GM23338 (cell line): Measurements from ENCODE around the gene INKA1.

Source experiments
- CREB1 ChIP-seq: fragments of 250-450 bp; sonication (Bioruptor Pico); IDR thresholded peaks from 2 replicates; pipeline ENCODE4 v1.5.0; 2020; ENCODE audit warnings: low read depth, mild to moderate bottlenecking, moderate library complexity
- ETS1 ChIP-seq: IDR thresholded peaks from 2 replicates; pipeline ENCODE4 v1.6.1; 2016; ENCODE audit warnings: antibody characterized with exemption
- EZH2 ChIP-seq: fragments of 200-600 bp; sonication (generic); IDR thresholded peaks from one replicate; pipeline ENCODE4 v1.8.0; 2017; ENCODE audit warnings: antibody characterized with exemption, mild to moderate bottlenecking, low read depth; ENCODE audit not compliant: unreplicated experiment
- EZH2phosphoT487 ChIP-seq: fragments of 200-600 bp; sonication (generic); IDR thresholded peaks from one replicate; pipeline ENCODE4 v1.8.1; 2018; ENCODE audit warnings: antibody characterized with exemption; ENCODE audit not compliant: unreplicated experiment
- JUNB ChIP-seq: IDR thresholded peaks from one replicate; pipeline ENCODE4 v1.6.1; 2016; ENCODE audit warnings: antibody characterized with exemption; ENCODE audit not compliant: unreplicated experiment
- POLR2AphosphoS5 ChIP-seq: IDR thresholded peaks from 2 replicates; pipeline ENCODE4 v1.6.1; 2016; ENCODE audit warnings: antibody characterized with exemption, low read depth
- REST ChIP-seq: IDR thresholded peaks from one replicate; pipeline ENCODE4 v1.6.1; 2018; ENCODE audit warnings: antibody characterized with exemption; ENCODE audit not compliant: unreplicated experiment
- TF ChIP-seq, protein P1 (sequence below), 2 experiments: fragments of 200-600 bp in 1 of 2; sonication (generic) in 1 of 2; conservative IDR thresholded peaks; 2 replicates each; pipeline versions ENCODE4 v1.5.1 to v1.6.1; 2016 to 2017; ENCODE audit warnings: antibody characterized with exemption in 2 of 2, low read depth in 2 of 2, mild to moderate bottlenecking in 2 of 2, moderate library complexity in 1 of 2

- TF ChIP-seq, protein P1, sequence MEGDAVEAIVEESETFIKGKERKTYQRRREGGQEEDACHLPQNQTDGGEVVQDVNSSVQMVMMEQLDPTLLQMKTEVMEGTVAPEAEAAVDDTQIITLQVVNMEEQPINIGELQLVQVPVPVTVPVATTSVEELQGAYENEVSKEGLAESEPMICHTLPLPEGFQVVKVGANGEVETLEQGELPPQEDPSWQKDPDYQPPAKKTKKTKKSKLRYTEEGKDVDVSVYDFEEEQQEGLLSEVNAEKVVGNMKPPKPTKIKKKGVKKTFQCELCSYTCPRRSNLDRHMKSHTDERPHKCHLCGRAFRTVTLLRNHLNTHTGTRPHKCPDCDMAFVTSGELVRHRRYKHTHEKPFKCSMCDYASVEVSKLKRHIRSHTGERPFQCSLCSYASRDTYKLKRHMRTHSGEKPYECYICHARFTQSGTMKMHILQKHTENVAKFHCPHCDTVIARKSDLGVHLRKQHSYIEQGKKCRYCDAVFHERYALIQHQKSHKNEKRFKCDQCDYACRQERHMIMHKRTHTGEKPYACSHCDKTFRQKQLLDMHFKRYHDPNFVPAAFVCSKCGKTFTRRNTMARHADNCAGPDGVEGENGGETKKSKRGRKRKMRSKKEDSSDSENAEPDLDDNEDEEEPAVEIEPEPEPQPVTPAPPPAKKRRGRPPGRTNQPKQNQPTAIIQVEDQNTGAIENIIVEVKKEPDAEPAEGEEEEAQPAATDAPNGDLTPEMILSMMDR (conservative IDR thresholded peaks at IDR 0.05; ENCODE audit: low read depth in 2 of 2), result no peak
- TF ChIP-seq EZH2 (no peak), EZH2phosphoT487 (no peak), REST (no peak), POLR2AphosphoS5 (no peak), JUNB (no peak), CREB1 (no peak), ETS1 (no peak)
Observed at GRCh38 chr3:49781415-49782199, 21.5 kb upstream of the INKA1 start.
